ENCODE results near the gene CC2D2A.
A peak's percentile ranks its signal among the peaks of the same experiment; 100 is the strongest.
"Not testable (repeated sequence)": the region's sequence is repeated elsewhere in the genome, so short reads cannot be mapped to it uniquely, and the experiment has no call there.

Gene CC2D2A

GRCh38 chr4:15614891-15615290 is 145.2 kb downstream of the CC2D2A start:
- DNase-seq; H3K27me3 ChIP-seq (replicated peaks in 2 of 5; ENCODE audit: control insufficient read depth in 4 of 5, insufficient read depth in 5 of 5, low read length in 4 of 5); H3K4me1 ChIP-seq (ENCODE audit: control extremely low read depth in 1 of 4, control insufficient read depth in 4 of 4, insufficient read depth in 4 of 4, low read length in 3 of 4); H3K4me3 ChIP-seq (ENCODE audit: control insufficient read depth in 1 of 7, extremely low read depth in 1 of 7, insufficient read depth in 4 of 7, low read depth in 2 of 7, low read length in 6 of 7); POLR2A ChIA-PET; H3K27ac ChIP-seq (ENCODE audit: insufficient read depth in 1 of 2, low read depth in 1 of 2, low read length in 2 of 2, poor library complexity in 1 of 2, severe bottlenecking in 2 of 2); CTCF ChIA-PET: not testable (repeated sequence)
- WGBS (ENCODE audit: insufficient coverage), result 98% methylated on average over 12 of the region's 24 CpGs
- H3K9me3 ChIP-seq (ENCODE audit: control extremely low read depth in 1 of 5, control insufficient read depth in 4 of 5, insufficient read depth in 2 of 5, low read depth in 1 of 5, low read length in 4 of 5), result peaks cover 4 to 35% (median 15%) of the 10 kb centered on the region in 5 experiments
- H3K36me3 ChIP-seq (ENCODE audit: control insufficient read depth in 4 of 4, insufficient read depth in 4 of 4, low read length in 3 of 4), result peaks cover 16 to 59% (median 20%) of the 10 kb centered on the region in 4 experiments

- H3K27me3 ChIP-seq (replicated peaks in 2 of 5; ENCODE audit: control insufficient read depth in 4 of 5, insufficient read depth in 5 of 5, low read length in 4 of 5); CTCF ChIA-PET; H3K4me1 ChIP-seq (ENCODE audit: control extremely low read depth in 1 of 4, control insufficient read depth in 4 of 4, insufficient read depth in 4 of 4, low read length in 3 of 4); POLR2A ChIA-PET; H3K4me3 ChIP-seq (ENCODE audit: control insufficient read depth in 1 of 7, extremely low read depth in 1 of 7, insufficient read depth in 4 of 7, low read depth in 2 of 7, low read length in 6 of 7); DNase-seq; H3K27ac ChIP-seq (ENCODE audit: insufficient read depth in 1 of 2, low read depth in 1 of 2, low read length in 2 of 2, poor library complexity in 1 of 2, severe bottlenecking in 2 of 2): not testable (repeated sequence)
- Histone ChIP-seq H3K9me3 (ENCODE audit: control extremely low read depth in 1 of 5, control insufficient read depth in 4 of 5, insufficient read depth in 2 of 5, low read depth in 1 of 5, low read length in 4 of 5) (peaks cover 7 to 52% (median 25%) of the 10 kb centered on the region in 5 experiments), H3K36me3 (ENCODE audit: control insufficient read depth in 4 of 4, insufficient read depth in 4 of 4, low read length in 3 of 4) (peaks cover 19 to 69% (median 21%) of the 10 kb centered on the region in 4 experiments)
- WGBS (ENCODE audit: insufficient coverage), result 100% methylated on average over 2 of the region's 5 CpGs
Observed at GRCh38 chr4:15617407-15617806, 147.7 kb downstream of the CC2D2A start.

- Histone ChIP-seq H3K27ac (ENCODE audit: insufficient read depth in 1 of 2, low read depth in 1 of 2, low read length in 2 of 2, poor library complexity in 1 of 2, severe bottlenecking in 2 of 2) (no peak overlapping the region), H3K27me3 (replicated peaks in 2 of 5; ENCODE audit: control insufficient read depth in 4 of 5, insufficient read depth in 5 of 5, low read length in 4 of 5) (no peaks in the 10 kb centered on the region), H3K9me3 (ENCODE audit: control extremely low read depth in 1 of 5, control insufficient read depth in 4 of 5, insufficient read depth in 2 of 5, low read depth in 1 of 5, low read length in 4 of 5) (peaks cover 0 to 3% (median 0%) of the 10 kb centered on the region in 5 experiments), H3K36me3 (ENCODE audit: control insufficient read depth in 4 of 4, insufficient read depth in 4 of 4, low read length in 3 of 4) (peaks cover 10 to 52% (median 35%) of the 10 kb centered on the region in 4 experiments), H3K4me1 (ENCODE audit: control extremely low read depth in 1 of 4, control insufficient read depth in 4 of 4, insufficient read depth in 4 of 4, low read length in 3 of 4) (no peaks in the 10 kb centered on the region), H3K4me3 (ENCODE audit: control insufficient read depth in 1 of 7, extremely low read depth in 1 of 7, insufficient read depth in 4 of 7, low read depth in 2 of 7, low read length in 6 of 7) (no peak overlapping the region)
- WGBS (ENCODE audit: insufficient coverage), result no CpG with 5 or more reads among the region's 1 CpG
- CTCF ChIA-PET, result no interaction called here
- POLR2A ChIA-PET, result no interaction called here
- no peak for DNase-seq
Observed at GRCh38 chr4:15636818-15637217, 167.1 kb downstream of the CC2D2A start.

GRCh38 chr4:15638418-15638817 is 168.7 kb downstream of the CC2D2A start:
- DNase-seq, result no peak
- CTCF ChIA-PET, result interaction anchor here (1.8 kb wide), 1 partner anchor 11 kb away, joined by 4 read pairs; no protein-coding TSS in a partner anchor
- 100% methylated on average over 5 of the region's 6 CpGs for WGBS (ENCODE audit: insufficient coverage)
- no peaks in the 10 kb centered on the region for H3K9me3 ChIP-seq (ENCODE audit: control extremely low read depth in 1 of 5, control insufficient read depth in 4 of 5, insufficient read depth in 2 of 5, low read depth in 1 of 5, low read length in 4 of 5)
- H3K4me1 ChIP-seq (ENCODE audit: control extremely low read depth in 1 of 4, control insufficient read depth in 4 of 4, insufficient read depth in 4 of 4, low read length in 3 of 4), result no peaks in the 10 kb centered on the region
- H3K27me3 ChIP-seq (replicated peaks in 2 of 5; ENCODE audit: control insufficient read depth in 4 of 5, insufficient read depth in 5 of 5, low read length in 4 of 5), result no peaks in the 10 kb centered on the region
- POLR2A ChIA-PET, result no interaction called here
- H3K36me3 ChIP-seq (ENCODE audit: control insufficient read depth in 4 of 4, insufficient read depth in 4 of 4, low read length in 3 of 4), result peaks cover 9 to 43% (median 31%) of the 10 kb centered on the region in 4 experiments
- H3K27ac ChIP-seq (ENCODE audit: insufficient read depth in 1 of 2, low read depth in 1 of 2, low read length in 2 of 2, poor library complexity in 1 of 2, severe bottlenecking in 2 of 2), result no peak overlapping the region
- H3K4me3 ChIP-seq (ENCODE audit: control insufficient read depth in 1 of 7, extremely low read depth in 1 of 7, insufficient read depth in 4 of 7, low read depth in 2 of 7, low read length in 6 of 7), result no peak overlapping the region

- H3K4me1 ChIP-seq (ENCODE audit: control extremely low read depth in 1 of 4, control insufficient read depth in 4 of 4, insufficient read depth in 4 of 4, low read length in 3 of 4), result peaks cover 10 to 41% (median 29%) of the 10 kb centered on the region in 4 experiments
- CTCF ChIA-PET, result interaction anchor here (1.2 kb wide), 1 partner anchor 14 kb away, joined by 3 read pairs; no protein-coding TSS in a partner anchor
- H3K9me3 ChIP-seq (ENCODE audit: control extremely low read depth in 1 of 5, control insufficient read depth in 4 of 5, insufficient read depth in 2 of 5, low read depth in 1 of 5, low read length in 4 of 5), result no peaks in the 10 kb centered on the region
- POLR2A ChIA-PET, result no interaction called here
- no peak overlapping the region for H3K27ac ChIP-seq (ENCODE audit: insufficient read depth in 1 of 2, low read depth in 1 of 2, low read length in 2 of 2, poor library complexity in 1 of 2, severe bottlenecking in 2 of 2)
- peaks cover 0 to 3% (median 0%) of the 10 kb centered on the region in 4 experiments for H3K36me3 ChIP-seq (ENCODE audit: control insufficient read depth in 4 of 4, insufficient read depth in 4 of 4, low read length in 3 of 4)
- no peaks in the 10 kb centered on the region for H3K27me3 ChIP-seq (replicated peaks in 2 of 5; ENCODE audit: control insufficient read depth in 4 of 5, insufficient read depth in 5 of 5, low read length in 4 of 5)
- DNase-seq, result no peak
- no peak overlapping the region for H3K4me3 ChIP-seq (ENCODE audit: control insufficient read depth in 1 of 7, extremely low read depth in 1 of 7, insufficient read depth in 4 of 7, low read depth in 2 of 7, low read length in 6 of 7)
- no CpG with 5 or more reads among the region's 2 CpGs for WGBS (ENCODE audit: insufficient coverage)
Observed at GRCh38 chr4:15648600-15648999, 178.9 kb downstream of the CC2D2A start.

GRCh38 chr4:15649914-15650545 is 180.3 kb downstream of the CC2D2A start:
- no CpG with 5 or more reads among the region's 5 CpGs for WGBS (ENCODE audit: insufficient coverage)
- H3K27ac ChIP-seq (ENCODE audit: insufficient read depth in 1 of 2, low read depth in 1 of 2, low read length in 2 of 2, poor library complexity in 1 of 2, severe bottlenecking in 2 of 2), result no peak overlapping the region

More at GRCh38 chr4:15649914-15650545, 180.3 kb downstream of the CC2D2A start:
- Histone ChIP-seq H3K4me3 (ENCODE audit: control insufficient read depth in 1 of 7, extremely low read depth in 1 of 7, insufficient read depth in 4 of 7, low read depth in 2 of 7, low read length in 6 of 7) (peak overlapping the region in 1 of 7 experiments; percentile 9), H3K9me3 (ENCODE audit: control extremely low read depth in 1 of 5, control insufficient read depth in 4 of 5, insufficient read depth in 2 of 5, low read depth in 1 of 5, low read length in 4 of 5) (no peaks in the 10 kb centered on the region), H3K36me3 (ENCODE audit: control insufficient read depth in 4 of 4, insufficient read depth in 4 of 4, low read length in 3 of 4) (no peaks in the 10 kb centered on the region), H3K4me1 (ENCODE audit: control extremely low read depth in 1 of 4, control insufficient read depth in 4 of 4, insufficient read depth in 4 of 4, low read length in 3 of 4) (peaks cover 15 to 50% (median 36%) of the 10 kb centered on the region in 4 experiments), H3K27me3 (replicated peaks in 2 of 5; ENCODE audit: control insufficient read depth in 4 of 5, insufficient read depth in 5 of 5, low read length in 4 of 5) (no peaks in the 10 kb centered on the region)
- ChIA-PET CTCF (interaction anchor here (0.6 to 1.2 kb wide), 5 partner anchors 12 to 412 kb away, joined by 3 to 5 read pairs (median 3); no protein-coding TSS in a partner anchor), POLR2A (no interaction called here)
- peak; percentile 80 to 90 (median 89) for DNase-seq

All from common myeloid progenitor, CD34-positive (primary cell).